PC-3 (cell line): ENCODE data around the gene TEX2. TPM values are rescaled to one million over a fixed set of nuclear protein-coding genes. Genes with fewer than 3 reads are reported as not detected.

Source experiments
- ATAC-seq: fragments of 200-7000 bp; cut with Tn5 transposase; 2 replicates; pipeline ENCODE4 v1.9.1; 2020; ENCODE audit warnings: mild to moderate bottlenecking, moderate library complexity
- BruUV-seq: library from RNA; stranded (reverse); fragments of 400-500 nt; replicated peaks from 2 replicates; lab custom pipeline; 2021; lab: Mats Ljungman, UMichigan
- CTCF ChIA-PET: fragments of 300-600 bp; sonication (Branson Sonifier 250); formaldehyde crosslinking; loops from one replicate; lab custom pipeline; 2022; ENCODE audit warnings: antibody characterized with exemption; lab: Charles Lee
- POLR2A ChIA-PET: fragments of 300-600 bp; sonication (Branson Sonifier 250); formaldehyde crosslinking; loops from one replicate; lab custom pipeline; 2022; ENCODE audit warnings: antibody characterized with exemption; ENCODE audit not compliant: unreplicated experiment; lab: Charles Lee
- DNase-seq: peaks from one replicate; pipeline ENCODE4 v3.0.0-alpha.2; 2015
- H2AFZ ChIP-seq: fragments of 300-600 bp; sonication (generic); 2 replicates; pipeline ENCODE4 v1.6.0; 2016; ENCODE audit warnings: antibody characterized with exemption, low read length
- H3F3A ChIP-seq: fragments of 300-600 bp; sonication (generic); one replicate; pipeline ENCODE4 v1.6.0; 2017; ENCODE audit warnings: antibody characterized with exemption, low read length, control low read depth, mild to moderate bottlenecking; ENCODE audit not compliant: unreplicated experiment
- H3K27ac ChIP-seq: fragments of 300-600 bp; sonication (generic); 2 replicates; pipeline ENCODE4 v1.5.1; 2016; ENCODE audit warnings: mild to moderate bottlenecking, low read length
- H3K27me3 ChIP-seq: fragments of 300-600 bp; sonication (generic); 2 replicates; pipeline ENCODE4 v1.6.1; 2016; ENCODE audit warnings: low read length, mixed read lengths
- H3K36me3 ChIP-seq: fragments of 300-600 bp; sonication (generic); 2 replicates; pipeline ENCODE4 v1.6.1; 2016; ENCODE audit warnings: low read depth, mixed run types, low read length, mixed read lengths
- H3K4me1 ChIP-seq: fragments of 300-600 bp; sonication (generic); 2 replicates; pipeline ENCODE4 v1.5.1; 2016; ENCODE audit warnings: low read length; ENCODE audit not compliant: insufficient read depth
- H3K4me2 ChIP-seq: fragments of 300-600 bp; sonication (generic); 2 replicates; pipeline ENCODE4 v1.6.0; 2016; ENCODE audit warnings: low read length
- H3K4me3 ChIP-seq: fragments of 300-600 bp; sonication (generic); 2 replicates; pipeline ENCODE4 v1.5.1; 2016; ENCODE audit warnings: mild to moderate bottlenecking, low read length, mixed read lengths
- H3K79me2 ChIP-seq: fragments of 300-600 bp; sonication (generic); 2 replicates; pipeline ENCODE4 v1.6.1; 2017; ENCODE audit warnings: low read length, mixed read lengths
- H3K9ac ChIP-seq: fragments of 300-600 bp; sonication (generic); 2 replicates; pipeline ENCODE4 v1.6.0; 2016; ENCODE audit warnings: mild to moderate bottlenecking, low read length
- H3K9me2 ChIP-seq: fragments of 300-600 bp; sonication (generic); replicated peaks from 2 replicates; pipeline ENCODE4 v1.6.1; 2016; ENCODE audit warnings: mixed run types, low read length, mixed read lengths
- H3K9me3 ChIP-seq: fragments of 300-600 bp; sonication (generic); 2 replicates; pipeline ENCODE4 v1.6.1; 2016; ENCODE audit warnings: low read length, mixed read lengths
- H4K20me1 ChIP-seq: fragments of 300-600 bp; sonication (generic); 2 replicates; pipeline ENCODE4 v1.6.1; 2016; ENCODE audit warnings: low read length, mixed read lengths
- EZH2 ChIP-seq: fragments of 300-600 bp; sonication (generic); IDR thresholded peaks from one replicate; pipeline ENCODE4 v1.6.1; 2017; ENCODE audit warnings: antibody characterized with exemption, mild to moderate bottlenecking, low read length; ENCODE audit not compliant: unreplicated experiment
- EZH2phosphoT487 ChIP-seq: fragments of 300-600 bp; sonication (generic); IDR thresholded peaks from 2 replicates; pipeline ENCODE4 v1.6.1; 2018; ENCODE audit warnings: mild to moderate bottlenecking, antibody characterized with exemption, low read length, borderline replicate concordance
- intact Hi-C: fragments of 100-400 bp; cut with micrococcal nuclease; formaldehyde crosslinking; loops from 2 replicates; pipeline ENCODE4 v1.9.0; 2023
- total RNA-seq: library from RNA; depleted of rRNA; stranded (reverse); fragments of >200 nt; gene quantifications from 2 replicates; pipeline ENCODE4 v1.2.3, GENCODE V29; 2014
- TF ChIP-seq, protein P1 (sequence below): fragments of 300-600 bp; sonication (generic); conservative IDR thresholded peaks from 2 replicates; pipeline ENCODE4 v1.5.1; 2017; ENCODE audit warnings: antibody characterized with exemption, low read depth, mild to moderate bottlenecking, low read length

Gene TEX2
- total RNA-seq, 1 experiment from 2014 or later, result 44.2 TPM

GRCh38 chr17:64216338-64217248, 46.5 kb downstream of the TEX2 start:
- BruUV-seq, result no TSS peak
- H3K9ac ChIP-seq, result no peak overlapping the region
- CTCF ChIA-PET, result no interaction called here

DNA sequence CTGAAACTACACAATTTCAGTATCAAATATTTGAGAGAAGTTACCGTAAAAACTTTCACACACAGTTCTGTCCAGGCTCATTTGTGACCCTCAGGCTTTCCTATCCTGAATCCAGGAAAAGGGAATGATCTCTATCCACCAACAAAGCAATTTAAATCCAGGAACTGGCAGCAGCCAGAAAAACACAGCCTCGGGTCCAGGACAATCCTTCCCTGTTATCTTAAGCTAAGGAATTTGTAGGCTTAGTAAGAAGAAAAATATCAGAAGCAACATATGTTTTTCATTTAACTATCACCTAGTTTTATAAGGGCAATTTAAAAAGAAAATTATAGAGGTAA, 47.1 kb downstream of the TEX2 start:
- Histone ChIP-seq H3K9me3 (no peaks in the 10 kb centered on the region), H3K79me2 (peaks cover 56% of the 10 kb centered on the region), H3F3A (no peaks in the 10 kb centered on the region), H4K20me1 (no peaks in the 10 kb centered on the region), H3K9ac (no peak overlapping the region), H3K27ac (no peak overlapping the region), H2AFZ (no peak overlapping the region), H3K36me3 (peaks cover 17% of the 10 kb centered on the region), H3K4me2 (no peak overlapping the region), H3K4me3 (no peak overlapping the region), H3K9me2 (no peaks in the 10 kb centered on the region), H3K27me3 (no peaks in the 10 kb centered on the region), H3K4me1 (peaks cover 6% of the 10 kb centered on the region)
- DNase-seq (no peak), ATAC-seq (no peak)
- intact Hi-C loops, result no loop called here
- TF ChIP-seq EZH2, result no peak
- TF ChIP-seq EZH2phosphoT487, result no peak
- TF ChIP-seq, protein P1, sequence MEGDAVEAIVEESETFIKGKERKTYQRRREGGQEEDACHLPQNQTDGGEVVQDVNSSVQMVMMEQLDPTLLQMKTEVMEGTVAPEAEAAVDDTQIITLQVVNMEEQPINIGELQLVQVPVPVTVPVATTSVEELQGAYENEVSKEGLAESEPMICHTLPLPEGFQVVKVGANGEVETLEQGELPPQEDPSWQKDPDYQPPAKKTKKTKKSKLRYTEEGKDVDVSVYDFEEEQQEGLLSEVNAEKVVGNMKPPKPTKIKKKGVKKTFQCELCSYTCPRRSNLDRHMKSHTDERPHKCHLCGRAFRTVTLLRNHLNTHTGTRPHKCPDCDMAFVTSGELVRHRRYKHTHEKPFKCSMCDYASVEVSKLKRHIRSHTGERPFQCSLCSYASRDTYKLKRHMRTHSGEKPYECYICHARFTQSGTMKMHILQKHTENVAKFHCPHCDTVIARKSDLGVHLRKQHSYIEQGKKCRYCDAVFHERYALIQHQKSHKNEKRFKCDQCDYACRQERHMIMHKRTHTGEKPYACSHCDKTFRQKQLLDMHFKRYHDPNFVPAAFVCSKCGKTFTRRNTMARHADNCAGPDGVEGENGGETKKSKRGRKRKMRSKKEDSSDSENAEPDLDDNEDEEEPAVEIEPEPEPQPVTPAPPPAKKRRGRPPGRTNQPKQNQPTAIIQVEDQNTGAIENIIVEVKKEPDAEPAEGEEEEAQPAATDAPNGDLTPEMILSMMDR, result no peak
- CTCF ChIA-PET, result no interaction called here
- POLR2A ChIA-PET, result no interaction called here
- BruUV-seq, result no TSS peak

More at GRCh38 chr17:64216338-64217248, 46.5 kb downstream of the TEX2 start:
- Histone ChIP-seq H3K4me1 (peaks cover 6% of the 10 kb centered on the region), H4K20me1 (no peaks in the 10 kb centered on the region), H3K79me2 (peaks cover 63% of the 10 kb centered on the region), H3K27me3 (no peaks in the 10 kb centered on the region), H3K27ac (no peak overlapping the region), H2AFZ (no peak overlapping the region), H3K4me2 (no peak overlapping the region), H3K36me3 (peaks cover 17% of the 10 kb centered on the region), H3K4me3 (no peak overlapping the region), H3K9me3 (no peaks in the 10 kb centered on the region), H3F3A (no peaks in the 10 kb centered on the region), H3K9me2 (no peaks in the 10 kb centered on the region)
- POLR2A ChIA-PET, result no interaction called here
- ATAC-seq (no peak), DNase-seq (no peak)
- TF ChIP-seq EZH2phosphoT487, result no peak
- TF ChIP-seq, protein P1, result 0 out of 2 replicates have a peak, but pooled peaks have one; percentile 21
- intact Hi-C loops, result no loop called here

GRCh38 chr17:64214950-64215349, 48.1 kb downstream of the TEX2 start:
- BruUV-seq, result no TSS peak
- no peaks in the 10 kb centered on the region for H3K27me3 ChIP-seq
- H3K4me3 ChIP-seq, result no peak overlapping the region
- H3F3A ChIP-seq, result no peaks in the 10 kb centered on the region
- peaks cover 6% of the 10 kb centered on the region for H3K4me1 ChIP-seq
- H3K9me3 ChIP-seq, result no peaks in the 10 kb centered on the region
- no peaks in the 10 kb centered on the region for H3K9me2 ChIP-seq
- peaks cover 55% of the 10 kb centered on the region for H3K79me2 ChIP-seq
- intact Hi-C loops, result no loop called here
- DNase-seq, result peak; percentile 38
- H4K20me1 ChIP-seq, result no peaks in the 10 kb centered on the region
- peak; percentile 51 for ATAC-seq
- TF ChIP-seq EZH2phosphoT487 (no peak), EZH2 (no peak)
- TF ChIP-seq, protein P1, result no peak
- ChIA-PET CTCF (no interaction called here), POLR2A (no interaction called here)
- H3K4me2 ChIP-seq, result no peak overlapping the region
- H2AFZ ChIP-seq, result no peak overlapping the region
- no peak overlapping the region for H3K27ac ChIP-seq
- peaks cover 17% of the 10 kb centered on the region for H3K36me3 ChIP-seq
- H3K9ac ChIP-seq, result no peak overlapping the region
